K562 (cell line): ENCODE results near the gene METTL15. TPM values are rescaled to one million over a fixed set of nuclear protein-coding genes. Genes with fewer than 3 reads are reported as not detected.

Source experiments
- CBFA2T2 ChIP-seq: fragments of 450-650 bp; conservative IDR thresholded peaks from 2 replicates; pipeline ENCODE4 v1.6.1; 2017; ENCODE audit warnings: mild to moderate bottlenecking
- CHAMP1 ChIP-seq: fragments of 450-650 bp; IDR thresholded peaks from 2 replicates; pipeline ENCODE4 v1.6.1; 2016; ENCODE audit warnings: mild to moderate bottlenecking
- HMGN3 ChIP-seq: IDR thresholded peaks from 2 replicates; pipeline ENCODE4 v1.6.1; 2011; ENCODE audit warnings: borderline replicate concordance, low read depth, mild to moderate bottlenecking, mixed read lengths, low read length; ENCODE audit not compliant: insufficient read length; ENCODE audit errors: extremely low read depth
- LARP7 ChIP-seq: fragments of 450-650 bp; IDR thresholded peaks from 2 replicates; pipeline ENCODE4 v1.6.1; 2016
- MYC ChIP-seq, 2 experiments: fragments of 250-450 bp in 1 of 2; sonication (Bioruptor Pico) in 1 of 2; IDR thresholded peaks; 2 replicates each; pipeline versions ENCODE4 v1.5.1 to v1.6.1; 2012 to 2021; ENCODE audit warnings: low read depth in 2 of 2, borderline replicate concordance in 1 of 2, improper control_type of control experiment in 1 of 2, low read length in 1 of 2, mild to moderate bottlenecking in 1 of 2, moderate library complexity in 1 of 2
- NCOR1 ChIP-seq: fragments of 450-650 bp; IDR thresholded peaks from 2 replicates; pipeline ENCODE4 v1.6.1; 2016; ENCODE audit warnings: mild to moderate bottlenecking, moderate library complexity
- POLR2AphosphoS2 ChIP-seq: IDR thresholded peaks from 2 replicates; pipeline ENCODE4 v1.6.1; 2012; ENCODE audit warnings: low read length, improper control_type of control experiment
- TCF15 ChIP-seq: fragments of 250-450 bp; sonication (Bioruptor Pico); IDR thresholded peaks from 2 replicates; pipeline ENCODE4 v1.8.0; 2022; ENCODE audit warnings: moderate library complexity, mild to moderate bottlenecking, inconsistent platforms
- U2AF1 ChIP-seq: fragments of 200-400 bp; formaldehyde crosslinking; optimal IDR thresholded peaks from 2 replicates; pipeline ENCODE3; 2017; ENCODE audit warnings: mild to moderate bottlenecking, low read depth, low read length, moderate library complexity
- ZBTB49 ChIP-seq: sonication (generic); formaldehyde crosslinking; IDR thresholded peaks from 2 replicates; pipeline ENCODE4 v1.8.0; 2022; ENCODE audit warnings: missing genetic modification reagents, mild to moderate bottlenecking, borderline replicate concordance
- ZNF445 ChIP-seq: fragments of 250-450 bp; sonication (Bioruptor Pico); IDR thresholded peaks from 2 replicates; pipeline ENCODE4 v1.4.0; 2020; ENCODE audit warnings: low read depth, mild to moderate bottlenecking, moderate library complexity
- polyA plus RNA-seq, 8 experiments: library from polyadenylated mRNA; depleted of rRNA in 4 of 8; stranded (reverse) in 5 of 8; unstranded in 3 of 8; fragments of >200 nt; fragmentation: Nextera tagmentation in 2 of 8; fragmentation: Illumina TruSeq in 1 of 8; extraction: Ambion mirVana in 2 of 8; extraction: Trizol in 1 of 8; gene quantifications; 2 replicates each; pipeline versions ENCODE4 v1.2.1 to v1.2.3, GENCODE V29; 2011 to 2014; ENCODE audit warnings: inconsistent platforms in 1 of 8, missing spikeins in 1 of 8
- total RNA-seq, 7 experiments: library from RNA; depleted of rRNA in 6 of 7; stranded (reverse); fragments of >200 nt in 6 of 7; fragmentation: Illumina TruSeq in 2 of 7; extraction: Trizol in 2 of 7; gene quantifications; 2 replicates each; pipeline versions ENCODE4 v1.2.1 to v1.2.3, GENCODE V29; 2011 to 2021; ENCODE audit warnings: low replicate concordance in 1 of 7
- TF ChIP-seq, protein P1 (sequence below): sonication (generic); formaldehyde crosslinking; IDR thresholded peaks from 2 replicates; pipeline ENCODE4 v1.8.0; 2023; ENCODE audit warnings: mild to moderate bottlenecking, missing genetic modification reagents
- TF ChIP-seq, protein P2 (sequence below): fragments of 250-450 bp; sonication (Bioruptor Pico); IDR thresholded peaks from 2 replicates; pipeline ENCODE4 v1.5.0; 2021; ENCODE audit warnings: mild to moderate bottlenecking, moderate library complexity

The METTL15 gene
- total and polyA plus RNA-seq, 9 of the 15 experiments (the other 6 are each of a cell fraction or from before 2014, with no cell fraction given), result 10.7 to 21.7 (median 15.9) TPM

GRCh38 chr11:28110108-28110820 is 2.1 kb downstream of the METTL15 start (continued):
- TF ChIP-seq ZBTB49 (CRISPR knock-in tag) (no peak), MYC (IDR thresholded peaks at IDR 0.05; ENCODE audit: low read depth, low read length) (peak; percentile 75; the same call in 1 of the 2 replicates), MYC (CRISPR knock-in tag; IDR thresholded peaks at IDR 0.05; ENCODE audit: borderline replicate concordance, low read depth) (0 out of 2 replicates have a peak, but pooled peaks have one; percentile 45), LARP7 (no peak), POLR2AphosphoS2 (no peak), CHAMP1 (0 out of 2 replicates have a peak, but pooled peaks have one; percentile 36), CBFA2T2 (no peak), NCOR1 (no peak), ZNF445 (CRISPR knock-in tag) (no peak), U2AF1 (no peak), HMGN3 (no peak), TCF15 (CRISPR knock-in tag) (no peak)
- TF ChIP-seq, protein P1, sequence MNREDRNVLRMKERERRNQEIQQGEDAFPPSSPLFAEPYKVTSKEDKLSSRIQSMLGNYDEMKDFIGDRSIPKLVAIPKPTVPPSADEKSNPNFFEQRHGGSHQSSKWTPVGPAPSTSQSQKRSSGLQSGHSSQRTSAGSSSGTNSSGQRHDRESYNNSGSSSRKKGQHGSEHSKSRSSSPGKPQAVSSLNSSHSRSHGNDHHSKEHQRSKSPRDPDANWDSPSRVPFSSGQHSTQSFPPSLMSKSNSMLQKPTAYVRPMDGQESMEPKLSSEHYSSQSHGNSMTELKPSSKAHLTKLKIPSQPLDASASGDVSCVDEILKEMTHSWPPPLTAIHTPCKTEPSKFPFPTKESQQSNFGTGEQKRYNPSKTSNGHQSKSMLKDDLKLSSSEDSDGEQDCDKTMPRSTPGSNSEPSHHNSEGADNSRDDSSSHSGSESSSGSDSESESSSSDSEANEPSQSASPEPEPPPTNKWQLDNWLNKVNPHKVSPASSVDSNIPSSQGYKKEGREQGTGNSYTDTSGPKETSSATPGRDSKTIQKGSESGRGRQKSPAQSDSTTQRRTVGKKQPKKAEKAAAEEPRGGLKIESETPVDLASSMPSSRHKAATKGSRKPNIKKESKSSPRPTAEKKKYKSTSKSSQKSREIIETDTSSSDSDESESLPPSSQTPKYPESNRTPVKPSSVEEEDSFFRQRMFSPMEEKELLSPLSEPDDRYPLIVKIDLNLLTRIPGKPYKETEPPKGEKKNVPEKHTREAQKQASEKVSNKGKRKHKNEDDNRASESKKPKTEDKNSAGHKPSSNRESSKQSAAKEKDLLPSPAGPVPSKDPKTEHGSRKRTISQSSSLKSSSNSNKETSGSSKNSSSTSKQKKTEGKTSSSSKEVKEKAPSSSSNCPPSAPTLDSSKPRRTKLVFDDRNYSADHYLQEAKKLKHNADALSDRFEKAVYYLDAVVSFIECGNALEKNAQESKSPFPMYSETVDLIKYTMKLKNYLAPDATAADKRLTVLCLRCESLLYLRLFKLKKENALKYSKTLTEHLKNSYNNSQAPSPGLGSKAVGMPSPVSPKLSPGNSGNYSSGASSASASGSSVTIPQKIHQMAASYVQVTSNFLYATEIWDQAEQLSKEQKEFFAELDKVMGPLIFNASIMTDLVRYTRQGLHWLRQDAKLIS (CRISPR knock-in tag), result no peak
- TF ChIP-seq, protein P2, sequence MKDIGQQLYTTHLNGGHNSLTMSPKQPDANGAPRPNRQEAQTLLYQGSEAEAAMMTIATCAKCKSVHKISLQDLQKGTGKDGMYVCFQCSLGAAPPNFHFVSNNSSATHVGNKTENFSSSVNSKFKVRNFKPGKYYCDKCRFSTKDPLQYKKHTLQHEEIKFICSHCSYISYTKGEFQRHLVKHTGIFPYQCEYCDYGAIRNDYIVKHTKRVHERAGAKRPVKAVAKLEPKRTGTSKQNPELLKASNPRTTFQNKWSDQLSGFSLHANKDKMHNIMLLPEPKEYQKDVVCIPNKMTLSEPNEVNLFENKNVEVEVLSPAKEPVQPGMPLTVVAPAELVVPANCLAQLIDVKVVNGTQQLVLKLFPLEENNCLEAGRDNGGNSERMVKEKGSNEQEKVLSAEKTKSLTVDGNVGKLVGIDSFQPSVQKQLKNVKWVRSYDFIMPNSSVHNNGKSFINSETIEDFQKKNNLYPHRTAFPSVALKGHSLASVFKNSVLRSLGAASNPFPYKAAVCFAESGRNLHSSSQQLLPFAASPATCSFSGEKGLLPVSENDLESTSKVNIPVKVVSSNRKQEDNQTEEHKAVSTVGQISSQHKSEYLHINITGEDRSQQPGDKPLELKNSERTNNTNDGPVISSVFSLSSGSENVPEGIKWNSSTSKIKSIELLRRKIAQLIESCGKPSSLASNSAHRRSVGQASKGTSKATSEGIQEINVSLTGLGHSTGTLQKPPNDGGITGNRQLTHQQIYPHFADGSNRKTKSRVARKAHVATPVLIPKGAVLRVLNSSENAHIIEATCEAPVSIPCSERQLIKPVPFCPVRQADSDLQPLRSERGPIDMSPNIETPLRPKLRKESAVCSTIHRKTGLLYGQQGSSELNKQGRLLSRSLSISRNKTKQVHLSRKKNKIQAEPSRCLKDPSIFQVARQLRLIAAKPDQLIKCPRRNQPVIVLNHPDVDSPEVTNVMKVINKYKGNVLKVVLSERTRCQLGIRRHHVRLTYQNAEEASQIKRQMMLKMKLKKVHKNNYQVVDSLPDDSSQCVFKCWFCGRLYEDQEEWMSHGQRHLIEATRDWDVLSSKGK (CRISPR knock-in tag), result no peak
